Liver (tissue), 9 donors: Measurements from ENCODE around the gene CENPA. TPM values are rescaled to one million over a fixed set of nuclear protein-coding genes. Genes with fewer than 3 reads are reported as not detected.

ENCODE experiments used
- DNase-seq: peaks from one replicate; pipeline ENCODE4 v3.0.0-alpha.2; 2017; ENCODE audit warnings: low spot score
- H3K27ac ChIP-seq, 2 donors: one replicate each; pipeline ENCODE4 v1.7.0; 2013; ENCODE audit warnings: inconsistent platforms in 2 of 2, low read length in 2 of 2, control low read depth in 1 of 2, low read depth in 1 of 2, mild to moderate bottlenecking in 1 of 2
- H3K27me3 ChIP-seq, 4 donors: one replicate each; pipeline versions ENCODE4 v1.6.1 to v1.7.0; 2013; ENCODE audit warnings: low read length in 3 of 4, inconsistent platforms in 1 of 4, mild to moderate bottlenecking in 1 of 4, moderate library complexity in 1 of 4; ENCODE audit not compliant: control insufficient read depth in 4 of 4, insufficient read depth in 4 of 4
- H3K36me3 ChIP-seq, 4 donors: one replicate each; pipeline versions ENCODE4 v1.6.1 to v1.7.0; 2013; ENCODE audit warnings: low read length in 3 of 4, mild to moderate bottlenecking in 3 of 4, low read depth in 1 of 4, moderate library complexity in 1 of 4; ENCODE audit not compliant: control insufficient read depth in 4 of 4, insufficient read depth in 3 of 4
- H3K4me1 ChIP-seq, 4 donors: one replicate each; pipeline versions ENCODE4 v1.6.1 to v1.7.0; 2013; ENCODE audit warnings: low read length in 3 of 4, mild to moderate bottlenecking in 3 of 4, moderate library complexity in 1 of 4; ENCODE audit not compliant: control insufficient read depth in 4 of 4, insufficient read depth in 4 of 4
- H3K4me3 ChIP-seq, 3 donors: one replicate each; pipeline versions ENCODE4 v1.6.1 to v1.7.0; 2013; ENCODE audit warnings: low read length in 3 of 3, control low read depth in 1 of 3, low read depth in 1 of 3, mild to moderate bottlenecking in 1 of 3
- H3K9ac ChIP-seq, 2 donors: one replicate each; pipeline ENCODE4 v1.7.0; 2013; ENCODE audit warnings: low read length in 2 of 2, mild to moderate bottlenecking in 2 of 2, moderate library complexity in 2 of 2, control low read depth in 1 of 2, low read depth in 1 of 2
- H3K9me3 ChIP-seq, 4 donors: one replicate each; pipeline versions ENCODE4 v1.6.1 to v1.7.0; 2013; ENCODE audit warnings: low read length in 3 of 4; ENCODE audit not compliant: control insufficient read depth in 4 of 4
- CTCF ChIP-seq: fragments of 150-350 bp; IDR thresholded peaks from 2 replicates; pipeline ENCODE4 v1.5.1; 2017; ENCODE audit warnings: improper control_type of control experiment, low read depth, low read length; ENCODE audit not compliant: missing input control
- EGR1 ChIP-seq, 2 donors: IDR thresholded peaks; 2 replicates each; pipeline ENCODE4 v1.6.1; 2016 to 2018; ENCODE audit warnings: antibody characterized with exemption in 2 of 2, low read depth in 2 of 2
- FOXA1 ChIP-seq: IDR thresholded peaks from 2 replicates; pipeline ENCODE4 v1.6.1; 2016; ENCODE audit warnings: antibody characterized with exemption
- FOXA2 ChIP-seq: IDR thresholded peaks from 2 replicates; pipeline ENCODE4 v1.6.1; 2016; ENCODE audit warnings: antibody characterized with exemption
- GABPA ChIP-seq, 2 donors: IDR thresholded peaks in 1 of 2; conservative IDR thresholded peaks in 1 of 2; 2 replicates each; pipeline ENCODE4 v1.6.1; 2016; ENCODE audit warnings: antibody characterized with exemption in 2 of 2, mild to moderate bottlenecking in 1 of 2, moderate library complexity in 1 of 2
- HNF4A ChIP-seq, 2 donors: conservative IDR thresholded peaks; 2 replicates each; pipeline ENCODE4 v1.6.1; 2016; ENCODE audit warnings: antibody characterized with exemption in 2 of 2, mild to moderate bottlenecking in 2 of 2
- HNF4G ChIP-seq: IDR thresholded peaks from 2 replicates; pipeline ENCODE4 v1.6.1; 2016; ENCODE audit warnings: antibody characterized with exemption
- JUND ChIP-seq, 2 donors: IDR thresholded peaks; 2 replicates each; pipeline ENCODE4 v1.6.1; 2016; ENCODE audit warnings: antibody characterized with exemption in 2 of 2
- MAX ChIP-seq: IDR thresholded peaks from 2 replicates; pipeline ENCODE4 v1.6.1; 2016; ENCODE audit warnings: antibody characterized with exemption
- NR2F2 ChIP-seq: IDR thresholded peaks from 2 replicates; pipeline ENCODE4 v1.6.1; 2016; ENCODE audit warnings: antibody characterized with exemption
- RAD21 ChIP-seq, 2 donors: IDR thresholded peaks; 2 replicates each; pipeline ENCODE4 v1.6.1; 2016; ENCODE audit warnings: antibody characterized with exemption in 2 of 2, mild to moderate bottlenecking in 2 of 2
- RXRA ChIP-seq, 2 donors: IDR thresholded peaks; 2 replicates each; pipeline ENCODE4 v1.6.1; 2017 to 2018; ENCODE audit warnings: antibody characterized with exemption in 2 of 2, mild to moderate bottlenecking in 1 of 2
- SP1 ChIP-seq: IDR thresholded peaks from 2 replicates; pipeline ENCODE4 v1.6.1; 2018; ENCODE audit warnings: antibody characterized with exemption, mild to moderate bottlenecking
- TAF1 ChIP-seq: conservative IDR thresholded peaks from 2 replicates; pipeline ENCODE4 v1.6.1; 2016; ENCODE audit warnings: antibody characterized with exemption, mild to moderate bottlenecking
- YY1 ChIP-seq: IDR thresholded peaks from 2 replicates; pipeline ENCODE4 v1.6.1; 2016; ENCODE audit warnings: antibody characterized with exemption, mild to moderate bottlenecking
- ZBTB33 ChIP-seq: IDR thresholded peaks from 2 replicates; pipeline ENCODE4 v1.6.1; 2016; ENCODE audit warnings: antibody characterized with exemption
- WGBS: extraction: QIAGEN DNeasy Blood & Tissue Kit; methylation state at CpG from one replicate; pipeline ENCODE4 v1.1.7; 2013; 5-methylcytosine and 5-hydroxymethylcytosine counted together
- polyA plus RNA-seq, 2 donors: library from polyadenylated mRNA; stranded (reverse) in 1 of 2; unstranded in 1 of 2; fragments of 200-250 nt in 1 of 2; fragments of >200 nt in 1 of 2; fragmentation: Nextera tagmentation in 1 of 2; extraction: Ambion mirVana in 1 of 2; gene quantifications; one replicate each; pipeline versions ENCODE4 v1.2.1 to v1.2.3, GENCODE V29; 2013 to 2015
- total RNA-seq, 2 donors: library from RNA; depleted of rRNA; stranded (reverse); fragments of >200 nt; gene quantifications; one replicate each; pipeline ENCODE4 v1.2.3, GENCODE V29; 2014
- TF ChIP-seq, protein P1 (sequence below): IDR thresholded peaks from 2 replicates; pipeline ENCODE4 v1.6.1; 2016; ENCODE audit warnings: antibody characterized with exemption
- TF ChIP-seq, protein P2 (sequence below): IDR thresholded peaks from 2 replicates; pipeline ENCODE4 v1.6.1; 2016; ENCODE audit warnings: antibody characterized with exemption, mild to moderate bottlenecking
- donor health status: healthy.
- donor health status: healthy.
- donor health status: healthy.
- donor health status: healthy.
- donor health status: healthy.

CENPA gene
- total and polyA plus RNA-seq, 4 donors: 0.17 to 14.4 (median 1.2) TPM; not detected in 1

GRCh38 chr2:26809211-26809610 is 23.4 kb downstream of the CENPA start:
- H3K4me1 ChIP-seq: no peaks in the 10 kb centered on the region
- H3K9me3 ChIP-seq: no peaks in the 10 kb centered on the region
- H3K27ac ChIP-seq: no peak overlapping the region
- H3K27me3 ChIP-seq: peaks cover 0 to 4% (median 0%) of the 10 kb centered on the region in 4 donors
- TF ChIP-seq HNF4G: no peak
- no peak for TF ChIP-seq GABPA (IDR thresholded peaks at IDR 0.05 in 1 of 2, conservative IDR thresholded peaks at IDR 0.05 in 1 of 2)
- TF ChIP-seq JUND (IDR thresholded peaks at IDR 0.05): no peak
- TF ChIP-seq CTCF: no peak
- TF ChIP-seq RXRA (IDR thresholded peaks at IDR 0.05): no peak
- no peak for TF ChIP-seq MAX
- TF ChIP-seq, protein P1, sequence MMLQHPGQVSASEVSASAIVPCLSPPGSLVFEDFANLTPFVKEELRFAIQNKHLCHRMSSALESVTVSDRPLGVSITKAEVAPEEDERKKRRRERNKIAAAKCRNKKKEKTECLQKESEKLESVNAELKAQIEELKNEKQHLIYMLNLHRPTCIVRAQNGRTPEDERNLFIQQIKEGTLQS: no peak
- TF ChIP-seq SP1: no peak
- H3K4me3 ChIP-seq: no peak overlapping the region
- no peak overlapping the region for H3K9ac ChIP-seq
- no peaks in the 10 kb centered on the region for H3K36me3 ChIP-seq
- DNase-seq: no peak
- 87% methylated on average over 3 of the region's 3 CpGs for WGBS

DNA sequence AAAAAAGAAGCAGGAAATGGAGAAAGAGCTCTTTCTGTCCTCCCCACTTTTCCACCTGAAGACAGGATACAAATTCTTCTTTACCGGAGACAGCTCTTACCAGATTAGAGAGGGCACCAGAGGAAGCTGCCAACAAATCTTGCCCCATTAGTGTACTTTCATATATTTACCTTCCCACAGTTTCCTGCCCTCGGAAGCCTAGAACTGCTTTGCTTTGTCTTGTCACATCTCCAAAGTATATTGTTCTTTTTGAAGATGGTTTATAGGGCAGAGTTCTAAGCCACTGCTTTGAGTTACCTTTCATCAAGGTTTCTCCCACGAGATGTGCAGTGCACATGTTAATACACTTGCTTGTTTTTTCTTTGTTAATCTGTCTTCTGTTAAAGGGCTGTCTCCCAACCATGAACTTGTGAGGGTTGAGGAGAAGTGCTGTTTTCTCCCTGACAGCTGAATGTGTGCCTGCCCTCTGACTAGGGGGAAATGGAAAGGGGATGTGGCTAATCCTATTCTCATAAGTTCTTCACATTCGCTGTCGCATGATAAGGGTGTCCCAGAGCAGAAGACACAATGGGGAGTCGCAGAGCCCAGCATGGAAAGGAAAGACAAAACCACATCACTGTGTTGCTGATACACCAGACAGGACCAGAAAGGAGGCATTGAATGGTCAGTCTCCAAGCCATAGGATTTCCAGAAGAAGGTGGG is 24.2 kb downstream of the CENPA start:
- Histone ChIP-seq H3K4me1 (no peaks in the 10 kb centered on the region), H3K27me3 (peaks cover 0 to 4% (median 0%) of the 10 kb centered on the region in 4 donors), H3K36me3 (no peaks in the 10 kb centered on the region), H3K27ac (no peak overlapping the region), H3K4me3 (no peak overlapping the region), H3K9me3 (no peaks in the 10 kb centered on the region), H3K9ac (no peak overlapping the region)
- WGBS: 49% methylated on average over 6 of the region's 6 CpGs
- no peak for DNase-seq
- TF ChIP-seq NR2F2: no peak
- TF ChIP-seq RAD21 (IDR thresholded peaks at IDR 0.05): no peak
- no peak for TF ChIP-seq JUND (IDR thresholded peaks at IDR 0.05)
- TF ChIP-seq EGR1 (IDR thresholded peaks at IDR 0.05; ENCODE audit: low read depth in 2 of 2): no peak
- no peak for TF ChIP-seq FOXA2
- no peak for TF ChIP-seq MAX
- TF ChIP-seq, protein P2, sequence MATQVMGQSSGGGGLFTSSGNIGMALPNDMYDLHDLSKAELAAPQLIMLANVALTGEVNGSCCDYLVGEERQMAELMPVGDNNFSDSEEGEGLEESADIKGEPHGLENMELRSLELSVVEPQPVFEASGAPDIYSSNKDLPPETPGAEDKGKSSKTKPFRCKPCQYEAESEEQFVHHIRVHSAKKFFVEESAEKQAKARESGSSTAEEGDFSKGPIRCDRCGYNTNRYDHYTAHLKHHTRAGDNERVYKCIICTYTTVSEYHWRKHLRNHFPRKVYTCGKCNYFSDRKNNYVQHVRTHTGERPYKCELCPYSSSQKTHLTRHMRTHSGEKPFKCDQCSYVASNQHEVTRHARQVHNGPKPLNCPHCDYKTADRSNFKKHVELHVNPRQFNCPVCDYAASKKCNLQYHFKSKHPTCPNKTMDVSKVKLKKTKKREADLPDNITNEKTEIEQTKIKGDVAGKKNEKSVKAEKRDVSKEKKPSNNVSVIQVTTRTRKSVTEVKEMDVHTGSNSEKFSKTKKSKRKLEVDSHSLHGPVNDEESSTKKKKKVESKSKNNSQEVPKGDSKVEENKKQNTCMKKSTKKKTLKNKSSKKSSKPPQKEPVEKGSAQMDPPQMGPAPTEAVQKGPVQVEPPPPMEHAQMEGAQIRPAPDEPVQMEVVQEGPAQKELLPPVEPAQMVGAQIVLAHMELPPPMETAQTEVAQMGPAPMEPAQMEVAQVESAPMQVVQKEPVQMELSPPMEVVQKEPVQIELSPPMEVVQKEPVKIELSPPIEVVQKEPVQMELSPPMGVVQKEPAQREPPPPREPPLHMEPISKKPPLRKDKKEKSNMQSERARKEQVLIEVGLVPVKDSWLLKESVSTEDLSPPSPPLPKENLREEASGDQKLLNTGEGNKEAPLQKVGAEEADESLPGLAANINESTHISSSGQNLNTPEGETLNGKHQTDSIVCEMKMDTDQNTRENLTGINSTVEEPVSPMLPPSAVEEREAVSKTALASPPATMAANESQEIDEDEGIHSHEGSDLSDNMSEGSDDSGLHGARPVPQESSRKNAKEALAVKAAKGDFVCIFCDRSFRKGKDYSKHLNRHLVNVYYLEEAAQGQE: no peak
- TF ChIP-seq ZBTB33: no peak
- TF ChIP-seq CTCF: no peak
- no peak for TF ChIP-seq YY1
- TF ChIP-seq, protein P1: no peak
- TF ChIP-seq RXRA (IDR thresholded peaks at IDR 0.05): no peak
- no peak for TF ChIP-seq HNF4A (conservative IDR thresholded peaks at IDR 0.05)
- TF ChIP-seq FOXA1: no peak
- TF ChIP-seq SP1: no peak
- TF ChIP-seq GABPA (IDR thresholded peaks at IDR 0.05 in 1 of 2, conservative IDR thresholded peaks at IDR 0.05 in 1 of 2): no peak
- no peak for TF ChIP-seq TAF1
- TF ChIP-seq HNF4G: no peak
